Measurements from ENCODE around the gene NDNF. TPM values are rescaled to one million over a fixed set of nuclear protein-coding genes. Genes with fewer than 3 reads are reported as not detected.

Gene NDNF
- total RNA-seq: 9.0 TPM
- long read RNA-seq, transcript NDNF-201 (4 exons, 2,885 nt): major isoform, 12 of 15 reads
- long read RNA-seq, partial matches to known transcripts: 2 of 15 reads
- long read RNA-seq, other reads (novel, unspliced or antisense): 0 of 15 reads

GRCh38 chr4:121072224-121073003 lies at the start of gene NDNF:
Gene NDNF (minus strand): TSS chr4:121072535. CDS start chr4:121045837, 26,698 bp downstream.
- intact Hi-C loops (cut with micrococcal nuclease): no loop called here
- ATAC-seq: peak; percentile 89
- DNase-seq: peak; percentile 63

- DNase-seq (no peak), ATAC-seq (no peak)
- intact Hi-C loops (cut with micrococcal nuclease): no loop called here
Measured at GRCh38 chr4:121119715-121120114, 47.4 kb upstream of the NDNF start.

GRCh38 chr4:121118344-121118743 lies 46.0 kb upstream of the NDNF start:
- ATAC-seq (no peak), DNase-seq (no peak)
- intact Hi-C loops (cut with micrococcal nuclease): no loop called here

- DNase-seq (no peak), ATAC-seq (no peak)
- intact Hi-C loops (cut with micrococcal nuclease): no loop called here
Measured at GRCh38 chr4:121114756-121115155, 42.4 kb upstream of the NDNF start.

- intact Hi-C loops (cut with micrococcal nuclease): no loop called here
- ATAC-seq: no peak
- DNase-seq: no peak
Measured at GRCh38 chr4:121112530-121112929, 40.2 kb upstream of the NDNF start.

GRCh38 chr4:121108557-121108956 lies 36.2 kb upstream of the NDNF start:
- ATAC-seq: no peak
- intact Hi-C loops (cut with micrococcal nuclease): no loop called here
- no peak for DNase-seq

GRCh38 chr4:121107507-121107906 lies 35.2 kb upstream of the NDNF start:
- intact Hi-C loops (cut with micrococcal nuclease): no loop called here
- ATAC-seq (no peak), DNase-seq (no peak)

- DNase-seq (no peak), ATAC-seq (no peak)
- intact Hi-C loops (cut with micrococcal nuclease): no loop called here
Measured at GRCh38 chr4:121100093-121100775, 27.9 kb upstream of the NDNF start.

GRCh38 chr4:121098266-121098665 lies 25.9 kb upstream of the NDNF start:
- intact Hi-C loops (cut with micrococcal nuclease): loop anchor here (5.0 kb wide), 1 partner anchor 381 kb away; no protein-coding TSS in a partner anchor
- no peak for DNase-seq
- no peak for ATAC-seq

- intact Hi-C loops (cut with micrococcal nuclease): loop anchor here (2.0 to 5.0 kb wide), 2 partner anchors 379 to 940 kb away; no protein-coding TSS in a partner anchor
- no peak for ATAC-seq
- DNase-seq: no peak
Measured at GRCh38 chr4:121096629-121097028, 24.3 kb upstream of the NDNF start.

GRCh38 chr4:121096191-121096590 lies 23.9 kb upstream of the NDNF start:
- ATAC-seq (no peak), DNase-seq (no peak)
- intact Hi-C loops (cut with micrococcal nuclease): loop anchor here (2.0 to 5.0 kb wide), 2 partner anchors 379 to 939 kb away; no protein-coding TSS in a partner anchor

GRCh38 chr4:121094297-121094966 lies 22.1 kb upstream of the NDNF start:
- ATAC-seq (no peak), DNase-seq (no peak)
- intact Hi-C loops (cut with micrococcal nuclease): no loop called here

- ATAC-seq: no peak
- no peak for DNase-seq
- intact Hi-C loops (cut with micrococcal nuclease): no loop called here
Measured at GRCh38 chr4:121093261-121093660, 20.9 kb upstream of the NDNF start.

- DNase-seq: no peak
- intact Hi-C loops (cut with micrococcal nuclease): no loop called here
- ATAC-seq: no peak
Measured at GRCh38 chr4:121091941-121092340, 19.6 kb upstream of the NDNF start.

- ATAC-seq (no peak), DNase-seq (no peak)
- intact Hi-C loops (cut with micrococcal nuclease): no loop called here
Measured at GRCh38 chr4:121088867-121089266, 16.5 kb upstream of the NDNF start.

- DNase-seq (no peak), ATAC-seq (no peak)
- intact Hi-C loops (cut with micrococcal nuclease): no loop called here
Measured at GRCh38 chr4:121079376-121079775, 7.0 kb upstream of the NDNF start.

- no peak for ATAC-seq
- DNase-seq: no peak
- intact Hi-C loops (cut with micrococcal nuclease): no loop called here
Measured at GRCh38 chr4:121077496-121077895, 5.2 kb upstream of the NDNF start.

- intact Hi-C loops (cut with micrococcal nuclease): no loop called here
- DNase-seq (no peak), ATAC-seq (no peak)
Measured at GRCh38 chr4:121076416-121076815, 4.1 kb upstream of the NDNF start.

GRCh38 chr4:121073672-121074381 lies 1.5 kb upstream of the NDNF start:
- ATAC-seq (no peak), DNase-seq (no peak)
- intact Hi-C loops (cut with micrococcal nuclease): no loop called here
